GM10847 (cell line): ENCODE data around the gene SPPL2C.

Source experiments
- POLR2A ChIP-seq: IDR thresholded peaks from 2 replicates; pipeline ENCODE4 v1.6.1; 2011; ENCODE audit not compliant: insufficient read length; ENCODE audit errors: extremely low read depth

SPPL2C gene

GRCh38 chr17:45824475-45824874 is 20.2 kb upstream of the SPPL2C start:
- no peak for TF ChIP-seq POLR2A

DNA sequence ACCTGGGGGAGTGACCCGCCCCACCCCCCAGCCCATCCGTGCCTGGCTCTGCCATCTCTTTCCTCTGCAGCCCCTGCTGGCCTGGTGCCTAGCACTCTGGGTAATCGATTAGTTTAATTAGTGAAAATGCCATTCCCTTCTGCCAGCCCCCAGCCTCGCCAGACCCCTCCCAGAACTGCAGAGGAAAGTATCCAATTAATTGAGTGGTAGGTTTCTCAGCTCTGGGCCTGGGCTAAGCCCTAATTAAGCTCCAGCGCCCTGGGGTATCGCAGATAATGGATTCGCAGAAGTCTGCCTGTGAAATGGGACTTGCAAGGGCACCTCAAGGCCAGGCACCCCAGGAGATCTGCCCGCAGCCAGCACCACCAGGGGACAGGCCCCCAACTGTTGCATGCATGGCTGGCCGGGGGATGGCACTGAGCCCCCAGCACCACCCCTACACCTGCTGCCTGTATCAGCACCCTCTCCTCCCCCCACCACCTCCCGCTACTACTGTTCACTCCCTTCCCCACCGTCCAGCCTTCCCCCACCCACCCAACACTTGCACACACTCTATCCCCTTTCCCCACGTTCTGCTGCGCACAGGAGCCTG is 19.7 kb upstream of the SPPL2C start:
- no peak for TF ChIP-seq POLR2A

DNA sequence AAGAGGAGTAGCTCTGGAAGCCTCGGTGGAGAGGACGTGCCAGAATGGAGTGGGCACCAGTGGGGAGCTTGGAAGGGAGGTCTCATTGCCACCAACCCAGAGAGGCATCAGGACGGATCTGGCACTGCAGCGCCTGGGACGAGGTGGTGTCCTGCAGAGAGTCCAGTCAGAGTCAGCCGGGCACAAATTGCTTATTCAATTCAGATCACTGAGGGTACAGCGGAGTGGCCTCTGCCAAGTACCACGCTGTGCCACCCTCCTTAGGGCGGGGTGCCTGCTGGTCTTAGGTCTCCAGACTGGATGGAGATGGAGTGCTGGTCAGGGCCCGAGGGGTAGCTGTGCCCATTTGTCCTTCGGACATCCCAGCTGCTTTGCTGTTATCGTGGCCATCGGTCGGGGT is 18.9 kb upstream of the SPPL2C start:
- no peak for TF ChIP-seq POLR2A

- TF ChIP-seq POLR2A, result no peak
Measured at GRCh38 chr17:45826919-45827588, 17.6 kb upstream of the SPPL2C start.

GRCh38 chr17:45828171-45828570 is 16.5 kb upstream of the SPPL2C start:
- no peak for TF ChIP-seq POLR2A

DNA sequence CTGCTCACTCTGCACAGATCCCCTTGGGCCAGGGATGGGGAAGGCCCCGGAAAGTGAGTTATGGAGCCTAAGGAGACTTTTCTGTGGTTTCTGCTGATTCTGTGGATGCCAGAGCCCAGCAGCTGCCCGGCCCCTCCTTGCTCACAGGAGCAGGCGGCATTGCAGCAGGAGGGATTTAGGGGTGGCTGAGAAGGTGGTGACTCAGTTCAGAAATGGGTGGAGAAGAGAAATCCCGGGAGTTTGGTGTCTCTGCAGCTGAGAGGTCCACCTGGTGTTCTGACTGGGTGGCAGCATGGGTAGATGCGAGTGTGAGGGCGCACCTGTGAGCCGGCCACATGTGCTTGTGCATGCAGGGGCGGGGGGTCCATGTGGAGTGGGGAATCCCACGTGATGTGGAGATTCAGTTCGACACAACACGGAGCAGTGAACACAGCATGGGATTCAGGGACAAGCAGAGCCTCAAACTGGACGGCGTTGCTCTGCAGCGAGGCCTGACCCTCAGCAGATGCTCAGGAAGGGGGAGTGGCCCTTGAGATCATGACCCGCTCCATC is 16.0 kb upstream of the SPPL2C start:
- TF ChIP-seq POLR2A, result no peak

DNA sequence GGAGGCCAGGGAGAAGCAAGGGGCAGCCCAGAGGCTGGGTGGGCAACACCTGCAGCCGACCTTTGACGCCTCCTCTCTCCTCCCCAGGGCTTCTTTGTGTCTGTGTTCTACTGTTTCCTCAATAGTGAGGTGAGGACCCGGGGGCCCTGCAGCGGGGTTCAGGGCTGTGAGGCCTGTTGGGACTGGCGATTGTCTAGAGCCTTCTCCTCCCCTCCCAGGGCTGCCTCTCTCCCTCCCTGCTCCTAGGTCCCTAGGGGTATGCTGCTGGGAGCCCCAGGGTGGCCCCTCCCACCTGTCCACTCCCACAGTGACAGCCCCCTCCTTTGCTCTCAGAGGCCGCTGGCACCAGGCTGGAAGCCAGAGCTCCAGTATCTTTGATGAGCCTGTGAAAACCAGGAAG is 10.8 kb upstream of the SPPL2C start:
- no peak for TF ChIP-seq POLR2A

DNA sequence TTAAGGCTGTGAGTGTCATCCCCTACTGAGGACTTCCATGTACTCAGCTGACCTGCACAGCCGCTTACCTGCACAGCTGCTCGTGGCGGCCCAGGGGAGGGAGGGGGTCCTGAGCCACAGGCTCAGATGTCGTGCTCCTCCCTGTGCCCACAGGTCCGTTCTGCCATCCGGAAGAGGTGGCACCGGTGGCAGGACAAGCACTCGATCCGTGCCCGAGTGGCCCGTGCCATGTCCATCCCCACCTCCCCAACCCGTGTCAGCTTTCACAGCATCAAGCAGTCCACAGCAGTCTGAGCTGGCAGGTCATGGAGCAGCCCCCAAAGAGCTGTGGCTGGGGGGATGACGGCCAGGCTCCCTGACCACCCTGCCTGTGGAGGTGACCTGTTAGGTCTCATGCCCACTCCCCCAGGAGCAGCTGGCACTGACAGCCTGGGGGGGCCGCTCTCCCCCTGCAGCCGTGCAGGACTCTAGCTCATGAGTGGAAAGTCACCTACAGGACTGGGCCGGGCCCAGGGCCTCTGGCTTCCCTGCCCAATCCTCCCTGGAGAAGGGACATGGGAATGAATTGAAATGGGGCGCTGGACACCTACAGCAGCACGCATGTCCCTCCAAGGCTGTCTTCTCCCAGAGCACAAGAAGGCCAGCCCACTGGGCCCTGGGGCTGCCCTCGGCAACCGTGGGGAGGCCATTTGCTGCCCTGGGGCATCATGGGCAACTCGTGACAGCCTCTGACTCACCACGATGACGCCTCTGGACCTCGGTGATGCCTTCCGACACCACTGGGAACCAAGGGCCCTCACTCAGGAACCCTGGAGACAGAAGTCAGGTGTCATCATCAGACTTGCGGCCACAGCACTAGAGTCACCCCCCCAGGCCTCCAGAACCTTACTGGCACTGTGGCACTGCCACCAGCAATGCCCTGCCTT is 9.9 kb upstream of the SPPL2C start:
- TF ChIP-seq POLR2A, result no peak

GRCh38 chr17:45835481-45835880 is 9.2 kb upstream of the SPPL2C start:
- TF ChIP-seq POLR2A, result no peak

DNA sequence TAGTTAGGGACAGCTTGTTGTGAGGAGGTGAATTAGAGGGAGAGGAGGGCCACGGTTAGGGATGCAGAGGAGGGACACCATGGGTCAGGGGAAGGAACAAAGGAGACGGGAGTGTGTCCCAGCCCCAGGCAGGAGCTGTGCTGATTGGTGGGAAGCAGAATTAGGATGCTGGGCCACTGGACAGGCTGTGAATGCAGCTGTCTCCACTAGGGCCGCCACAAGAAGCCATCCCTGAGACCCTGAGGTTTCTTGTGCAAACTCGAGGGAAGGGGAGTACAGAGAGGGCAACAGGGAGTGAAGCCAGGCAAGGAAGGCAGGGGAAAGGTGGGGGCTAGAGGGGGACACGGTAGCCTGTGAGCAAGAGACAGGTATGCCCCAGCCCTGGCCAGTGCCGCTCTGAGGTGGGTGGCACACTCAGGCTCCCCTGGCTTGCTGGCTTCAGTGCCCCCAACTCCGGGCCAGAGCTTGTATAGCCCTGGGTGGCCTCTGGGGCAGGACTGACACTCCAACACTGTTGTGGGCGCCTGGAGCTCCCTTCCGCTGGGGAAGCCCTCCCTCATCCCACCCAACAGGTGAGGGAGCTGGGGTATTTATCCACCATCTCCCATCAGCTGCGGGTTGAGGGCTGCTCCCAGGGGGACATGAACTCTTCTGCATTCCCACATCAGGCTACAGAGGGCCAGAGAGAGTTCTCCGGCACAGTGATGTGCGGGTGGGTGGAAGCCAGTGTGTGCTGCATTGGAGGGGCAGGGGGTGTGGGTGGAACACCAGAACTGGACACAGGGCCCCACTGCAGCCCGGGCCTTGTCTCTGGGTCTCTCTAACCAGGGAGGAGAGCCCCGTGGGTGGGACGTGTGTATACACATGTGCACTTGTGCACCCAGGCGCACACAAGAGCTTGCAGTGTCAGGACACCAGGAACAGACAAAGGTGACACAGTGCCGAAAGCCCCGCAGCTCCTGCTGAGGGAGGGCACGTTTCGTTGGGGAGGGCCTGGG is 8.3 kb upstream of the SPPL2C start:
- TF ChIP-seq POLR2A, result no peak

GRCh38 chr17:45837187-45837586 is 7.5 kb upstream of the SPPL2C start:
- no peak for TF ChIP-seq POLR2A

- TF ChIP-seq POLR2A, result no peak
Measured at GRCh38 chr17:45837603-45838002, 7.1 kb upstream of the SPPL2C start.

DNA sequence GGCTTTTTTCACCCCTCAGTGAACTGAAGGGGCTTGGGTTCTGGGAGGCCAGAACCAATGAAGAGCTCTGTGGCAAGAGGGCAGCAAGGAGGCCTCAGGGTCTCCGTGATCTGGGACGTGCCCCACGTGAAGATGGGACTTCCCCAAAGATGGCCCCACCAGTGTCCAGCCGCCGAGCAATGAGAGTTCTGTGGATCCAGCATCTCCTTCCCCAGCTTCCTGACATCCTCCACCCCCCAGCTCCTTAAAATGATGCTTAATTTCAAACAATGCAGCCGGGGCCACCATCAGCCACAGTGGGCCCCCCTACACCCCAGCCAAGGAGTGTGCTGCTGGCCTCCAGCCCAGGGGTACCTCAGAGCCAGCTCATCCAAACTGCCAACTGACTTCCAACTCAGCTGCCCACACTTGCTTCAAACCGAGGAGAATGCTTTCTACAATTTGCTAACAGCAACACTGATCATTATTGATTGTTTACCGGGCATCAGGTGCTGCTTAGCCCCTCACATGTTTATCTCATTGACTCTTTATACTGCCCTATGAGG is 5.9 kb upstream of the SPPL2C start:
- TF ChIP-seq POLR2A, result no peak

- no peak for TF ChIP-seq POLR2A
Measured at GRCh38 chr17:45839442-45839841, 5.2 kb upstream of the SPPL2C start.
